ENCODE data around the gene TAMALIN. TPM values are rescaled to one million over a fixed set of nuclear protein-coding genes. Genes with fewer than 3 reads are reported as not detected.
A peak's percentile ranks its signal among the peaks of the same experiment; 100 is the strongest.

TAMALIN gene
- polyA plus RNA-seq, 1 donor from 2014 or later = 6.1 TPM

GRCh38 chr12:51980051-51980808 lies 26.5 kb upstream of the TAMALIN start:
- no peaks in the 10 kb centered on the region for H3F3A ChIP-seq (ENCODE audit: insufficient read depth, low read length, poor library complexity, severe bottlenecking)
- H3K9me3 ChIP-seq (ENCODE audit: low read length) = no peaks in the 10 kb centered on the region
- H3K9ac ChIP-seq (ENCODE audit: low read length) = no peak overlapping the region
- TF ChIP-seq RAD21 (conservative IDR thresholded peaks at IDR 0.05) (peak; percentile 88), SMC3 (conservative IDR thresholded peaks at IDR 0.05; ENCODE audit: poor library complexity) (peak; percentile 87), TAF1 (IDR thresholded peaks at IDR 0.05; ENCODE audit: low read depth) (no peak), CTCF (IDR thresholded peaks at IDR 0.05; ENCODE audit: poor library complexity, severe bottlenecking) (peak; percentile 91)
- no peaks in the 10 kb centered on the region for H3K79me2 ChIP-seq (replicated peaks; ENCODE audit: insufficient read depth, low read length)
- H3K4me3 ChIP-seq (ENCODE audit: low read length) = no peak overlapping the region
- no peaks in the 10 kb centered on the region for H3K9me2 ChIP-seq (ENCODE audit: insufficient read depth, low read length)
- H3K27me3 ChIP-seq (ENCODE audit: insufficient read depth, low read depth, low read length) = no peaks in the 10 kb centered on the region
- no peak overlapping the region for H3K27ac ChIP-seq (ENCODE audit: low read length)
- H3K36me3 ChIP-seq (ENCODE audit: insufficient read depth, low read length) = peaks cover 6% of the 10 kb centered on the region
- peaks cover 6% of the 10 kb centered on the region for H4K20me1 ChIP-seq (ENCODE audit: insufficient read depth)
- H2AFZ ChIP-seq (ENCODE audit: low read depth, low read length) = no peak overlapping the region
- no peak overlapping the region for H3K4me2 ChIP-seq (ENCODE audit: low read length)

GRCh38 chr12:51980809-51981127 lies 26.0 kb upstream of the TAMALIN start:
- H3K36me3 ChIP-seq (ENCODE audit: insufficient read depth, low read length) = peaks cover 12% of the 10 kb centered on the region
- no peak for TF ChIP-seq REST (IDR thresholded peaks at IDR 0.05; ENCODE audit: borderline replicate concordance)
- no peak for TF ChIP-seq MXI1 (conservative IDR thresholded peaks at IDR 0.05; ENCODE audit: poor library complexity, severe bottlenecking)
- TF ChIP-seq RAD21 (conservative IDR thresholded peaks at IDR 0.05) = no peak
- TF ChIP-seq TAF1 (IDR thresholded peaks at IDR 0.05; ENCODE audit: low read depth) = no peak
- no peak for TF ChIP-seq EZH2 (IDR thresholded peaks at IDR 0.05; ENCODE audit: borderline replicate concordance, insufficient read depth, low read length, poor library complexity, severe bottlenecking)
- TF ChIP-seq CTCF (IDR thresholded peaks at IDR 0.05; ENCODE audit: poor library complexity, severe bottlenecking) = no peak
- no peak for TF ChIP-seq EP300 (conservative IDR thresholded peaks at IDR 0.05; ENCODE audit: poor library complexity, severe bottlenecking)
- TF ChIP-seq SMC3 (conservative IDR thresholded peaks at IDR 0.05; ENCODE audit: poor library complexity) = no peak
- TF ChIP-seq POLR2AphosphoS5 (IDR thresholded peaks at IDR 0.05) = no peak
- H3K4me3 ChIP-seq (ENCODE audit: low read length) = no peak overlapping the region
- no peak overlapping the region for H3K9ac ChIP-seq (ENCODE audit: low read length)
- H4K20me1 ChIP-seq (ENCODE audit: insufficient read depth) = peaks cover 6% of the 10 kb centered on the region
- no peaks in the 10 kb centered on the region for H3K9me3 ChIP-seq (ENCODE audit: low read length)
- H3K9me2 ChIP-seq (ENCODE audit: insufficient read depth, low read length) = no peaks in the 10 kb centered on the region
- H3F3A ChIP-seq (ENCODE audit: insufficient read depth, low read length, poor library complexity, severe bottlenecking) = no peaks in the 10 kb centered on the region
- no peak overlapping the region for H3K27ac ChIP-seq (ENCODE audit: low read length)
- H3K4me2 ChIP-seq (ENCODE audit: low read length) = no peak overlapping the region
- H3K79me2 ChIP-seq (replicated peaks; ENCODE audit: insufficient read depth, low read length) = no peaks in the 10 kb centered on the region
- H3K27me3 ChIP-seq (ENCODE audit: insufficient read depth, low read depth, low read length) = no peaks in the 10 kb centered on the region
- no peak overlapping the region for H2AFZ ChIP-seq (ENCODE audit: low read depth, low read length)

Data from neural cell (in vitro differentiated cells).